ENCODE results near the gene KRTAP12-4. TPM values are rescaled to one million over a fixed set of nuclear protein-coding genes. Genes with fewer than 3 reads are reported as not detected.
"Not testable (repeated sequence)": the region's sequence is repeated elsewhere in the genome, so short reads cannot be mapped to it uniquely, and the experiment has no call there.

KRTAP12-4 gene
- total and polyA plus RNA-seq, 5 experiments from 2014 or later: not detected

DNA sequence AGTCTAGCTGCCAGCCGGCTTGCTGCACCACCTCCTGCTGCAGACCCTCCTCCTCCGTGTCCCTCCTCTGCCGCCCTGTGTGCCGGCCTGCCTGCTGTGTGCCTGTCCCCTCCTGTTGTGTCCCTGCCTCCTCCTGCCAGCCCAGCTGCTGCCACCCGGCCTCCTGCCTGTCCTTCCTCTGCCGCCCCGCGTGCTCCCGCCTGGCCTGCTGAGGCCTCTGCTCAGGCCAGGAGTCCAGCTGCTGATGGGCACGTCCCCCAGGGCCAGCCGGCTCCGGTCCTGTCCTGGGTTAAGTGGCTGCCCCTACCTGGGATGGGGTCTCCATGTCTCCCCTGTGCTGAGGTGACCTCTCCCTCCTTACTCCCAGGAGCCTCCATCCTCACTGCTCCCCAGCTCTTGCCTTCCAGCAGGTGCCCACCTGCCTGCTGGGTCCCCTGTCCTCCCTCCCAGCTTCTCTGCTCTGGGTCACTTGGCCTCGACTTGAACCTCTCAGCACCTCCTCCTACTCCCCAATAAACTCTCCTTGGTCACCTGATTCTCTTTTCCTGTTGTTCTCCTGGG, 41.7 kb downstream of the KRTAP12-4 start:
- H3K36me3 Mint-ChIP-seq: peaks cover 0 to 14% (median 14%) of the 10 kb centered on the region in 3 donors
- H3K27ac Mint-ChIP-seq: peak overlapping the region in 4 of 10 donors; percentile 13 to 44 (median 31)
- ATAC-seq (no peak), DNase-seq (no peak)
- H3K9me3 Mint-ChIP-seq: peaks cover 7 to 36% (median 22%) of the 10 kb centered on the region in 9 donors
- H3K4me3 Mint-ChIP-seq: peak overlapping the region in 2 of 10 donors; percentile 20 to 26
- POLR2A ChIA-PET: no interaction called here
- H3K4me1 Mint-ChIP-seq: peaks cover 15 to 45% (median 29%) of the 10 kb centered on the region in 4 donors
- H3K27me3 Mint-ChIP-seq: no peaks in the 10 kb centered on the region

DNA sequence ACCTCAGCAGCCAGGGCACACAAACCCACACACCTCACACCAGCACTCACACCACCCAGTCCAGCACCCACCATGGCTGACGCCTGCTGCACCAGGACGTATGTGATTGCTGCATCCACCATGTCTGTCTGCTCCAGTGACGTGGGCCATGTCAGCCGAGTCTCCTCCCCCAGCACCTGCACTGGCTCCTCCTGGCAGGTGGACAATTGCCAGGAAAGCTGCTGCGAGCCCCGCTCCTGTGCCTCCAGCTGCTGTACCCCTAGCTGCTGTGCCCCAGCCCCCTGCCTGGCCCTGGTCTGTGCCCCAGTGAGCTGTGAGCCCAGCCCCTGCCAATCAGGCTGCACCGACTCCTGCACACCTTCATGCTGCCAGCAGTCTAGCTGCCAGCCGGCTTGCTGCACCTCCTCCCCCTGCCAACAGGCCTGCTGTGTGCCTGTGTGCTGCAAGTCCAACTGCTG, 42.4 kb downstream of the KRTAP12-4 start, which contains the start of gene KRTAP10-8:
Gene KRTAP10-8 (plus strand): TSS at position 51 of the 458 bp plus-strand sequence. CDS start 22 bp downstream, at position 73.
- H3K36me3 Mint-ChIP-seq: peaks cover 0 to 14% (median 14%) of the 10 kb centered on the region in 3 donors
- H3K27ac Mint-ChIP-seq: peak within 1 kb of the TSS in 5 of 10 donors; percentile 13 to 41 (median 21)
- H3K4me1 Mint-ChIP-seq: peaks cover 13 to 38% (median 22%) of the 10 kb centered on the region in 4 donors
- H3K9me3 Mint-ChIP-seq: peaks cover 7 to 36% (median 22%) of the 10 kb centered on the region in 9 donors
- DNase-seq: no peak
- no peaks in the 10 kb centered on the region for H3K27me3 Mint-ChIP-seq
- H3K4me3 Mint-ChIP-seq: peak within 1 kb of the TSS in 2 of 10 donors; percentile 20 to 26
- no peak for ATAC-seq
- POLR2A ChIA-PET: no interaction called here

- peaks cover 12 to 33% (median 17%) of the 10 kb centered on the region in 4 donors for H3K4me1 Mint-ChIP-seq
- DNase-seq (no peak), ATAC-seq (no peak)
- peaks cover 0 to 14% (median 14%) of the 10 kb centered on the region in 3 donors for H3K36me3 Mint-ChIP-seq
- peaks cover 0 to 1% (median 0%) of the 10 kb centered on the region in 5 donors for H3K27me3 Mint-ChIP-seq
- no peak overlapping the region for H3K4me3 Mint-ChIP-seq
- H3K27ac Mint-ChIP-seq: peak overlapping the region in 1 of 10 donors; percentile 40
- POLR2A ChIA-PET: interaction anchor here (0.7 kb wide), 1 partner anchor 21 kb away, joined by 3 read pairs; no protein-coding TSS in a partner anchor
- H3K9me3 Mint-ChIP-seq: peaks cover 7 to 36% (median 23%) of the 10 kb centered on the region in 9 donors
Measured at GRCh38 chr21:44611551-44611950, 42.9 kb downstream of the KRTAP12-4 start.

- ATAC-seq, H3K4me3 Mint-ChIP-seq, H3K27me3 Mint-ChIP-seq, DNase-seq, POLR2A ChIA-PET: not testable (repeated sequence)
- H3K9me3 Mint-ChIP-seq: peaks cover 7 to 32% (median 23%) of the 10 kb centered on the region in 9 donors
- peak overlapping the region in 1 of 10 donors; percentile 53 for H3K27ac Mint-ChIP-seq
- peaks cover 3 to 21% (median 10%) of the 10 kb centered on the region in 4 donors for H3K4me1 Mint-ChIP-seq
- peaks cover 0 to 14% (median 14%) of the 10 kb centered on the region in 3 donors for H3K36me3 Mint-ChIP-seq
Measured at GRCh38 chr21:44610157-44610843, 44.2 kb downstream of the KRTAP12-4 start.

DNA sequence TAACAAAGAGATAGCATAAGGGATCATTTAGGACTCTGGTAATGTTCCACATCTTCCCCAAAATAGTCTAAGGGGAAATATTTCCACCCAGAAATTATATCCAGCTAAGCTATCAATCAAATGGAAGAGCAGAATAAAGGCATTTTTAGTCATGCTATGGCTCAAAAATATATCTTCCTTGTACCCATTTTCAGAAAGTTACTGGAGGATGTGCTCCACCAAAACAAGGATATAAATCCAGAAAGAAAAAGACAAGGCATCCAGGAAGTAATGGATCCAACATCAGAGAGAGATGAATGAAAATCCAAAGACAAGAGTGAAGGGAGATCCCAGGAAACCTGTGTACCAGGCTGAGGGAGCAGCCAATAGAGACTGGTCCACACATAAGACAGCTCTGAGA, 45.3 kb downstream of the KRTAP12-4 start:
- Mint-ChIP-seq H3K27me3 (peaks cover 0 to 4% (median 0%) of the 10 kb centered on the region in 5 donors), H3K36me3 (peaks cover 0 to 18% (median 14%) of the 10 kb centered on the region in 3 donors), H3K4me3 (peak overlapping the region in 1 of 10 donors; percentile 38), H3K4me1 (peaks cover 0 to 14% (median 6%) of the 10 kb centered on the region in 4 donors), H3K27ac (no peak overlapping the region), H3K9me3 (peaks cover 10 to 32% (median 23%) of the 10 kb centered on the region in 9 donors)
- no peak for ATAC-seq
- POLR2A ChIA-PET: no interaction called here
- DNase-seq: no peak

DNA sequence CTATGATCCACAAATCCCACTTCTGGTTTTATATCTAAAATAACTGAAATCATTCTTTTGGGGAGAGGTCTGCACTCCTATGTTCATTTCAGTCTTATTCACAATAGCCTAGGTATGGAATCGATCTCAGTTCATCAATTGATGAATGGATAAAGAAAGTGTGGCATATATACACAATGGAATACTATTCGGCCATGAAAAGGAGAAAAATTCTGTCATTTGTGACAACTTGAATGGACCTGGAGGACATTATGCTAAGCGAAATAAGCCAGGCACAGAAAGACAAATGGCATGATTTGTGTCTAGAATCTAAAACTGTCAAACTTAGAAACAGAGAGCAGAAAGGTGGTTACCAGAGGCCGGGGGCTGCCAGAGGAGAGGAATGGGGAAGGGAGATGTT, 48.0 kb downstream of the KRTAP12-4 start:
- peaks cover 10 to 30% (median 22%) of the 10 kb centered on the region in 9 donors for H3K9me3 Mint-ChIP-seq
- no peak for ATAC-seq
- POLR2A ChIA-PET: no interaction called here
- no peak for DNase-seq
- H3K27me3 Mint-ChIP-seq: peaks cover 0 to 7% (median 0%) of the 10 kb centered on the region in 5 donors
- H3K36me3 Mint-ChIP-seq: peaks cover 0 to 20% (median 14%) of the 10 kb centered on the region in 3 donors
- H3K4me3 Mint-ChIP-seq: no peak overlapping the region
- no peak overlapping the region for H3K27ac Mint-ChIP-seq
- H3K4me1 Mint-ChIP-seq: peaks cover 0 to 2% (median under 1%) of the 10 kb centered on the region in 4 donors

Other genes starting within 250 kb of the KRTAP12-4 start
- gene LRRC3, start 199.1 kb downstream of the KRTAP12-4 start, total RNA-seq: under 1 TPM; 0.88 to 0.91 TPM
- gene LRRC3, start 199.1 kb downstream of the KRTAP12-4 start, polyA plus RNA-seq: under 1 TPM; 0.06 to 0.32 (median 0.08) TPM
- gene KRTAP10-1, start 114.5 kb downstream of the KRTAP12-4 start, total RNA-seq: not detected
- not detected for gene KRTAP10-1, start 114.5 kb downstream of the KRTAP12-4 start, polyA plus RNA-seq
- not detected for gene KRTAP10-2, start 103.2 kb downstream of the KRTAP12-4 start, total RNA-seq
- gene KRTAP10-2, start 103.2 kb downstream of the KRTAP12-4 start, polyA plus RNA-seq: not detected
- not detected for gene KRTAP10-3, start 95.9 kb downstream of the KRTAP12-4 start, total RNA-seq
- not detected for gene KRTAP10-3, start 95.9 kb downstream of the KRTAP12-4 start, polyA plus RNA-seq
- gene KRTAP10-4, start 80.9 kb downstream of the KRTAP12-4 start, total RNA-seq: not detected
- not detected for gene KRTAP10-4, start 80.9 kb downstream of the KRTAP12-4 start, polyA plus RNA-seq
- gene KRTAP10-5, start 74.1 kb downstream of the KRTAP12-4 start, total RNA-seq: not detected
- not detected for gene KRTAP10-5, start 74.1 kb downstream of the KRTAP12-4 start, polyA plus RNA-seq
- gene KRTAP10-6, start 62.2 kb downstream of the KRTAP12-4 start, total RNA-seq: not detected
- not detected for gene KRTAP10-6, start 62.2 kb downstream of the KRTAP12-4 start, polyA plus RNA-seq
- not detected for gene KRTAP10-7, start 54.1 kb downstream of the KRTAP12-4 start, total RNA-seq
- gene KRTAP10-7, start 54.1 kb downstream of the KRTAP12-4 start, polyA plus RNA-seq: not detected
- not detected for gene KRTAP10-8, start 42.6 kb downstream of the KRTAP12-4 start, total RNA-seq
- not detected for gene KRTAP10-8, start 42.6 kb downstream of the KRTAP12-4 start, polyA plus RNA-seq
- gene KRTAP10-9, start 27.6 kb downstream of the KRTAP12-4 start, total RNA-seq: not detected
- gene KRTAP10-9, start 27.6 kb downstream of the KRTAP12-4 start, polyA plus RNA-seq: not detected
- gene KRTAP10-10, start 17.3 kb downstream of the KRTAP12-4 start, total RNA-seq: not detected
- not detected for gene KRTAP10-10, start 17.3 kb downstream of the KRTAP12-4 start, polyA plus RNA-seq
- not detected for gene KRTAP10-11, start 8.2 kb downstream of the KRTAP12-4 start, total RNA-seq
- not detected for gene KRTAP10-11, start 8.2 kb downstream of the KRTAP12-4 start, polyA plus RNA-seq
- gene KRTAP12-3, start 3.3 kb upstream of the KRTAP12-4 start, total RNA-seq: not detected
- gene KRTAP12-3, start 3.3 kb upstream of the KRTAP12-4 start, polyA plus RNA-seq: not detected
- gene KRTAP12-2, start 12.3 kb upstream of the KRTAP12-4 start, total RNA-seq: not detected
- gene KRTAP12-2, start 12.3 kb upstream of the KRTAP12-4 start, polyA plus RNA-seq: not detected
- gene KRTAP12-1, start 27.5 kb upstream of the KRTAP12-4 start, total RNA-seq: not detected
- gene KRTAP12-1, start 27.5 kb upstream of the KRTAP12-4 start, polyA plus RNA-seq: not detected
- not detected for gene KRTAP10-12, start 42.5 kb upstream of the KRTAP12-4 start, total RNA-seq
- gene KRTAP10-12, start 42.5 kb upstream of the KRTAP12-4 start, polyA plus RNA-seq: not detected
- not detected for gene TSPEAR, start 56.9 kb upstream of the KRTAP12-4 start, total RNA-seq
- under 1 TPM in 1 of 3 donors, not detected in 2; 0.07 TPM for gene TSPEAR, start 56.9 kb upstream of the KRTAP12-4 start, polyA plus RNA-seq
- 100 to 1,000 TPM; 167 to 186 TPM for gene UBE2G2, start 147.2 kb upstream of the KRTAP12-4 start, total RNA-seq
- gene UBE2G2, start 147.2 kb upstream of the KRTAP12-4 start, polyA plus RNA-seq: 10 to 100 TPM; 56.2 to 72.8 (median 62.3) TPM
- 10 to 100 TPM; 50.2 to 54.6 TPM for gene SUMO3, start 163.4 kb upstream of the KRTAP12-4 start, total RNA-seq
- 10 to 100 TPM; 82.8 to 94.1 (median 86.7) TPM for gene SUMO3, start 163.4 kb upstream of the KRTAP12-4 start, polyA plus RNA-seq
- gene PTTG1IP, start 219.0 kb upstream of the KRTAP12-4 start, total RNA-seq: 10 to 100 TPM; 62.0 to 68.7 TPM
- gene PTTG1IP, start 219.0 kb upstream of the KRTAP12-4 start, polyA plus RNA-seq: 10 to 100 TPM; 42.4 to 54.1 (median 44.3) TPM

Data from naive thymus-derived CD8-positive, alpha-beta T cell (primary cell).